Lower lobe of right lung (tissue), 2 donors: ENCODE measurements around the gene ANXA6. TPM values are rescaled to one million over a fixed set of nuclear protein-coding genes. Genes with fewer than 3 reads are reported as not detected.

Experiments used
- ATAC-seq, 2 donors: fragments of 200-7000 bp; cut with Tn5 transposase; one replicate each; pipeline ENCODE4 v1.9.1; 2020 to 2022; ENCODE audit warnings: mild to moderate bottlenecking in 2 of 2, moderate library complexity in 2 of 2
- DNase-seq: peaks from one replicate; pipeline ENCODE4 v3.0.0-alpha.2; 2020
- H3K27ac ChIP-seq: fragments of 200-600 bp; one replicate; pipeline ENCODE4 v1.8.0; 2022
- H3K27me3 ChIP-seq: fragments of 200-600 bp; one replicate; pipeline ENCODE4 v1.8.0; 2022; ENCODE audit warnings: low read depth
- H3K36me3 ChIP-seq: fragments of 200-600 bp; one replicate; pipeline ENCODE4 v1.8.0; 2022; ENCODE audit warnings: mild to moderate bottlenecking
- H3K4me1 ChIP-seq: fragments of 200-600 bp; one replicate; pipeline ENCODE4 v1.8.0; 2022
- H3K4me3 ChIP-seq: fragments of 200-600 bp; one replicate; pipeline ENCODE4 v1.8.0; 2022; ENCODE audit warnings: mild to moderate bottlenecking
- H3K9me3 ChIP-seq: fragments of 200-600 bp; one replicate; pipeline ENCODE4 v1.8.0; 2022
- intact Hi-C: fragments of 100-400 bp; cut with DNase I; formaldehyde crosslinking; loops from one replicate; pipeline ENCODE4 v1.11.0; 2022
- total RNA-seq: library from RNA; stranded (reverse); fragmentation: NEBNext Ultra II Directional; extraction: Animal tissue kit (Norgen Biotek cat#: 25700); gene quantifications from one replicate; pipeline ENCODE4 v1.2.1, GENCODE V29; 2021
- TF ChIP-seq, protein P1 (sequence below): fragments of 200-600 bp; IDR thresholded peaks from one replicate; pipeline ENCODE4 v1.8.0; 2022; ENCODE audit warnings: antibody characterized with exemption, mild to moderate bottlenecking
- donor health status: DM: no; HTN: yes; CAD: no; lungs with severe emphysema.

Gene ANXA6
- total RNA-seq, 1 donor from 2014 or later = 120 TPM

DNA sequence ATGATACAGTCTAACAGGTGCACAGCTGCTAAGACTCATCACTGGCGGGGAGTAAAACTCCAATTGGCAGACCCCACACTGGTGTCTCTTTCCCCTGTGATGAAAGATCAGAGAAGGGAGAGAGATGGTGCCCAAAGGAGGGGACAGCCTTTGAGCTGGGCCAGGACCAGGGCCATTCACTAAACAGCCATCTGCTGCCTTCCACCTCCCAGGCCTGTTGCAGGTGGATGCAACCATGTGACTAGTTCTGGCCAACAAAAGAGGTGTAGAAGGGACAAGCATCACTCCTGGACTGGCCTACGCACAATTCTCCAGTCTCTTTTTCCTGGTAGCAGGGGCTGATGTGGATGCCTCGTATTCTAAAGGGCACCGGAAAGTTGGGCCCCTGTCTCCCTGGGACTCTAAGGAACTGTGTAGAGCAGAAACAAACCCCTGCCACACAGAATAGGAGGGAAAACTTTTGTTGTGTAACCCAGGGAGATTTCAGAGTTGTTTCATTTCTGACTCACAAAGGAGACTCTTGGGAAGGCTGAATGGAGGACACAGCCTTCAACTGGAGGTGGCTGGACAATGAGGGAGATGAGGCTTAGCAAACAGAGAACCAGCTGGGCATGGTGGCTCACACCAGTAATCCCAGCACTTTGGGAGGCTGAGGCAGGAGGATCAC lies 103.7 kb downstream of the ANXA6 start:
- Histone ChIP-seq H3K36me3 (peaks cover 96% of the 10 kb centered on the region), H3K27ac (peak overlapping the region; percentile 6), H3K9me3 (no peaks in the 10 kb centered on the region), H3K4me3 (no peak overlapping the region), H3K27me3 (no peaks in the 10 kb centered on the region), H3K4me1 (peaks cover 24% of the 10 kb centered on the region)
- ATAC-seq (no peak), DNase-seq (no peak)
- TF ChIP-seq, protein P1, sequence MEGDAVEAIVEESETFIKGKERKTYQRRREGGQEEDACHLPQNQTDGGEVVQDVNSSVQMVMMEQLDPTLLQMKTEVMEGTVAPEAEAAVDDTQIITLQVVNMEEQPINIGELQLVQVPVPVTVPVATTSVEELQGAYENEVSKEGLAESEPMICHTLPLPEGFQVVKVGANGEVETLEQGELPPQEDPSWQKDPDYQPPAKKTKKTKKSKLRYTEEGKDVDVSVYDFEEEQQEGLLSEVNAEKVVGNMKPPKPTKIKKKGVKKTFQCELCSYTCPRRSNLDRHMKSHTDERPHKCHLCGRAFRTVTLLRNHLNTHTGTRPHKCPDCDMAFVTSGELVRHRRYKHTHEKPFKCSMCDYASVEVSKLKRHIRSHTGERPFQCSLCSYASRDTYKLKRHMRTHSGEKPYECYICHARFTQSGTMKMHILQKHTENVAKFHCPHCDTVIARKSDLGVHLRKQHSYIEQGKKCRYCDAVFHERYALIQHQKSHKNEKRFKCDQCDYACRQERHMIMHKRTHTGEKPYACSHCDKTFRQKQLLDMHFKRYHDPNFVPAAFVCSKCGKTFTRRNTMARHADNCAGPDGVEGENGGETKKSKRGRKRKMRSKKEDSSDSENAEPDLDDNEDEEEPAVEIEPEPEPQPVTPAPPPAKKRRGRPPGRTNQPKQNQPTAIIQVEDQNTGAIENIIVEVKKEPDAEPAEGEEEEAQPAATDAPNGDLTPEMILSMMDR = no peak
- intact Hi-C loops = loop anchor here (5.0 kb wide), 1 partner anchor 63 kb away; no protein-coding TSS in a partner anchor

DNA sequence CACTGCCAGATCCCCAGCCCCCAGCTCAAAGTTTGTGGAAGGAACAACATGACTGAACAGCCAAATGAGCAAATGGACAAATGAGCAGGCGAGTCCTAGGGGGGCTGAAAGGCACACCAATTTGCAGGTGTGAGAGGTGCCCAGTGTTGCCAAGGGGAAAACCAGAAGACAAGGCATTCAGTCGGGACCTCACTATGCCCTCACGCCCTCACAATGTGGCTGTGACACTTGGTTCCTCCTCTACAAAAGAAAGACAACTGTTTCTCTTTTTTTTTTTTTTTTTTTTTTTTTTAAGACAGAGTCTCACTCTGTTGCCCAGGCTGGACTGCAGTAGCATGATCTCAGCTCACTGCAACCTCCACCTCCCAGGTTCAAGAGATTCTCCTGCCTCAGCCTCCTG lies 104.7 kb downstream of the ANXA6 start:
- no peak for ATAC-seq
- DNase-seq = no peak
- intact Hi-C loops = loop anchor here (5.0 kb wide), 1 partner anchor 64 kb away; no protein-coding TSS in a partner anchor
- no peak overlapping the region for H3K27ac ChIP-seq
- H3K36me3 ChIP-seq = peaks cover 96% of the 10 kb centered on the region
- H3K4me1 ChIP-seq = peaks cover 32% of the 10 kb centered on the region
- TF ChIP-seq, protein P1 = no peak
- no peak overlapping the region for H3K4me3 ChIP-seq
- H3K27me3 ChIP-seq = no peaks in the 10 kb centered on the region
- H3K9me3 ChIP-seq = no peaks in the 10 kb centered on the region

DNA sequence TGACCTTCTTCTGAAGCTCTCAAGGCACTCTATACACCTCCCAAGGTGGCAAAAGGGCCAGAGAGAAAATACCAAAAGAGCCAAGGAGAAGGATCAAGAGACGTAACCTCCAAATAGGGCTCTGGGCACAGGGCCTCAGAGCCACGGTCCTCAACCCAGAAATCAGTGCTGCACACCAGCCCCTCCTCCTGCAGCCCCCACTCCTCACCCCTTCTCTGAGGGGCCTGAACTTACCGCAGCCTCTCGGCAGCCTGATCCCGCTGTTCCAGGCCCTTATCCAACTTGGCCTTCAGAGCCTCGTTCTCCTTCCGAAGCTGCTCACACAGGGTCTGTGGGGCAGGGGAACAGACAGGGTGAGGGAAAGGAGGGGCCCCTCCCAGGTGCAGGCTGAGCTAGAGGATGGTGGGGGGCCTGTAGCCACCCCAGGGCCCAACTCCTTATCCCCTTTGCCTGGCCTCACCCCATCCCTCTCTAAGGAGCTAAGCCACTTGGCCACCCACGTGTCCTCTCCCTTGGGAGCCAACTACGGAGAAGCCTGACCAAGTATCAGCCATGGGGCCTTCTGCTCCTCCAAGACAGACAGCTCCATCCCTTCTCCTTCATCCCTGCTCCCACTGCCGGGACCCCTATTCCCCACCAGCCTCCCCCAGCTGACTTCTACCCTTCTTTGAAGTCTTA lies 105.5 kb downstream of the ANXA6 start:
- ATAC-seq (peak; percentile 6 to 7), DNase-seq (no peak)
- Histone ChIP-seq H3K27me3 (no peaks in the 10 kb centered on the region), H3K4me3 (no peak overlapping the region), H3K9me3 (no peaks in the 10 kb centered on the region), H3K4me1 (peaks cover 38% of the 10 kb centered on the region), H3K36me3 (peaks cover 96% of the 10 kb centered on the region), H3K27ac (peak overlapping the region; percentile 28)
- intact Hi-C loops = loop anchor here (5.0 kb wide), 1 partner anchor 65 kb away; no protein-coding TSS in a partner anchor
- TF ChIP-seq, protein P1 = no peak

DNA sequence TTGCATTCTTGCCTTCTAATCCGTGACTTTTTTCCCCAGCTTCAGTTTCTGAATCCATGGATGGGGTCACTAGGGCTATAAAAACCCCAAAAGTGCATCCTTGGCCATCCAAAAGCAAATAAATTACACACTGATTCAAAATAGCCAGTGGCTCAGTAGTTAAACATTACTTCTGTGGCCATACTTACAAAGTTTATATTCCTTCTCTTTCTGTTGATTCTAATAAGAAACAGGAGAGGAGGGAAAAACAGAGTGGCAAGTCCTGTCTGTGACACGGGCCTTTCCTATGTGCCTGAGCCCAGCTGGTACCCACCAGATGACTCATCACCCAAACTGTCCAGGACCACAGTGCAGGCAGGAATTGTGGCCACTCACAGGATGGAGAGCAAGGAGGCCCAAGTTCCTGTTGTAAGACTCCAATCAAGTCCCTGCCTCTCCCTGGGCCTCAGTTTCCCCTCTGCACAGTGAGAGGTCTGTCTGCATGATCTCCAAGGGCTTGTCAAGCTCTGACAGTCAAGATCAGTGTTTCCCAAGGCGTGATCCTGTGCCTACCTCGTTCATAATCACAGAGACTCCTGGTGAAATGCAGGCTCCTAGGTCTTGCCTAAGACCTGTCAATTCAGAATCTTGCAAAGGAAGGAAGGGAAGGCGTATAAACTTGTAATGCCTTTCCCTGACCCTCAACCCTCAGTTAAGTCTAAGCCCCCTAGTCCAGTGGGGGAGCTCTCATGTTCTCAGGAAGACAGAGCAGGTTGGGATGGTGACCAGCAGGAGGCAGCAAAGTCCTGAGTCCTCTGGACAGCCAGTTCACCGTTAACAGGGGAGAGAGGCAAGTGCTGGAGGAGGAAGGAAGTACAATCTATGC lies 106.3 kb downstream of the ANXA6 start:
- Histone ChIP-seq H3K27ac (peak overlapping the region; percentile 28), H3K27me3 (no peaks in the 10 kb centered on the region), H3K4me3 (no peak overlapping the region), H3K9me3 (no peaks in the 10 kb centered on the region), H3K4me1 (peaks cover 32% of the 10 kb centered on the region), H3K36me3 (peaks cover 96% of the 10 kb centered on the region)
- TF ChIP-seq, protein P1 = peak; percentile 87
- DNase-seq (peak; percentile 86), ATAC-seq (peak; percentile 86 to 89)
- intact Hi-C loops = loop anchor here (5.0 kb wide), 1 partner anchor 66 kb away; no protein-coding TSS in a partner anchor

Other genes starting within 250 kb of the ANXA6 start
- 855 TPM for gene GPX3, start 137.2 kb downstream of the ANXA6 start, total RNA-seq
- 99.6 TPM for gene TNIP1, start 76.7 kb downstream of the ANXA6 start, total RNA-seq
- gene CCDC69, start 66.3 kb upstream of the ANXA6 start, total RNA-seq = 79.0 TPM
- 129 TPM for gene GM2A, start 95.4 kb upstream of the ANXA6 start, total RNA-seq
- gene SLC36A3, start 146.0 kb upstream of the ANXA6 start, total RNA-seq = not detected
- gene SLC36A2, start 189.8 kb upstream of the ANXA6 start, total RNA-seq = not detected